ENCODE data around the gene SHISA2. TPM values are rescaled to one million over a fixed set of nuclear protein-coding genes. Genes with fewer than 3 reads are reported as not detected.

The SHISA2 gene
- total and polyA plus RNA-seq, 2 of the 8 experiments (the other 6 are each of a cell fraction or from before 2014, with no cell fraction given) = 10.2 to 23.8 TPM

- TF ChIP-seq CHD2 (IDR thresholded peaks at IDR 0.05; ENCODE audit: low read length) = no peak
- no peak for TF ChIP-seq MAX (IDR thresholded peaks at IDR 0.05)
- no peak for TF ChIP-seq EP300 (IDR thresholded peaks at IDR 0.05; ENCODE audit: borderline replicate concordance in 1 of 2, low read depth in 2 of 2, low read length in 2 of 2)
- TF ChIP-seq CHD1 (IDR thresholded peaks at IDR 0.05; ENCODE audit: low read depth, low read length) = no peak
- TF ChIP-seq BCL11A (IDR thresholded peaks at IDR 0.05; ENCODE audit: low read depth in 2 of 2, low read length in 2 of 2) = no peak
- no peak for TF ChIP-seq E2F6 (IDR thresholded peaks at IDR 0.05)
- Histone ChIP-seq H2BK5ac (ENCODE audit: low read depth, low read length) (no peak overlapping the region), H3K4ac (replicated peaks; ENCODE audit: insufficient read length, low read depth, low read length) (no peak overlapping the region), H3K79me1 (ENCODE audit: low read depth, low read length) (no peaks in the 10 kb centered on the region), H3K23ac (ENCODE audit: insufficient read length) (no peak overlapping the region), H3K14ac (ENCODE audit: insufficient read length) (no peak overlapping the region), H4K20me1 (replicated peaks in 1 of 2; ENCODE audit: control insufficient read depth in 1 of 2, insufficient read depth in 2 of 2, low read length in 2 of 2) (no peaks in the 10 kb centered on the region), H3K27me3 (replicated peaks in 1 of 4; ENCODE audit: control insufficient read depth in 3 of 4, extremely low read depth in 1 of 4, insufficient read depth in 3 of 4, low read length in 3 of 4) (no peaks in the 10 kb centered on the region; a peak in 2 of 7 replicates), H4K5ac (ENCODE audit: insufficient read length, low read depth, low read length) (no peak overlapping the region), H3K4me2 (ENCODE audit: insufficient read depth in 1 of 2, low read depth in 2 of 2, low read length in 2 of 2) (no peak overlapping the region), H3K9me3 (ENCODE audit: insufficient read depth in 2 of 2, low read depth in 1 of 2, low read length in 1 of 2) (no peaks in the 10 kb centered on the region), H2AFZ (ENCODE audit: low read length) (no peak overlapping the region), H3K9ac (replicated peaks in 1 of 4; ENCODE audit: extremely low read depth in 1 of 4, low read depth in 3 of 4, low read length in 3 of 4) (no peak overlapping the region), H2BK15ac (ENCODE audit: low read length) (no peak overlapping the region), H2BK20ac (ENCODE audit: low read length) (no peak overlapping the region), H2BK120ac (replicated peaks; ENCODE audit: low read depth, low read length) (no peak overlapping the region), H3K27ac (ENCODE audit: low read depth, low read length) (no peak overlapping the region), H3K4me3 (ENCODE audit: extremely low read depth in 1 of 4, insufficient read depth in 2 of 4, low read depth in 3 of 4, low read length in 4 of 4) (no peak overlapping the region), H3K18ac (ENCODE audit: extremely low read depth, low read length) (no peak overlapping the region), H4K91ac (replicated peaks; ENCODE audit: insufficient read length, low read length) (no peak overlapping the region), H3K4me1 (replicated peaks in 1 of 4; ENCODE audit: control insufficient read depth in 3 of 4, insufficient read depth in 4 of 4, low read length in 3 of 4) (peaks cover 0 to 14% (median 4%) of the 10 kb centered on the region in 4 experiments; a peak in 5 of 7 replicates), H3K36me3 (ENCODE audit: control insufficient read depth in 2 of 4, insufficient read depth in 4 of 4, low read length in 3 of 4) (no peaks in the 10 kb centered on the region), H3K23me2 (ENCODE audit: low read depth, low read length) (no peaks in the 10 kb centered on the region), H2BK12ac (ENCODE audit: low read depth, low read length) (no peak overlapping the region), H2AK5ac (ENCODE audit: low read depth, low read length) (no peak overlapping the region), H4K8ac (ENCODE audit: extremely low read depth, insufficient read depth, low read length) (no peak overlapping the region), H3K79me2 (ENCODE audit: control insufficient read depth in 1 of 2, insufficient read depth in 2 of 2, low read length in 2 of 2) (no peaks in the 10 kb centered on the region), H3K56ac (replicated peaks; ENCODE audit: insufficient read length, low read depth, low read length) (no peak overlapping the region)
- DNase-seq (ENCODE audit: low read depth in 1 of 2, low spot score in 2 of 2) = no peak
- FAIRE-seq = no peak
- CTCF ChIA-PET (ENCODE audit: partially characterized antibody) = interaction anchor here (1.4 to 9.2 kb wide), 4 partner anchors 16 to 198 kb away, joined by 3 to 53 read pairs (median 3); no protein-coding TSS in a partner anchor
- POLR2A ChIA-PET (ENCODE audit: partially characterized antibody) = no interaction called here
- 81% methylated on average over 3 of the region's 3 CpGs; no CpG with 5 or more reads in 1 of the 2 experiments for WGBS, 2 experiments (ENCODE audit: extremely low coverage in 1 of 2, insufficient coverage in 1 of 2, insufficient read length in 1 of 2, insufficient replicate concordance in 2 of 2, low coverage in 1 of 2, low lambda C conversion rate in 2 of 2, missing lambda C conversion rate in 1 of 2)
These were observed 29.9 kb downstream of the SHISA2 start for GRCh38 chr13:26021956-26022355.
